Stimulated activated CD8-positive, alpha-beta memory T cell treated with anti-CD3 and anti-CD28 coated beads, Interleukin-15, amount 100 ng/mL, for 1 hour (primary cell): ENCODE measurements around the gene TMEM53.

Experiments used
- DNase-seq: peaks from one replicate; pipeline ENCODE4 v3.0.0-alpha.2; 2020; ENCODE audit warnings: low read depth

TMEM53 gene

GRCh38 chr1:44603718-44604117, 70.6 kb downstream of the TMEM53 start:
- DNase-seq: no peak
